ENCODE results near the gene MFAP3. TPM values are rescaled to one million over a fixed set of nuclear protein-coding genes. Genes with fewer than 3 reads are reported as not detected.

MFAP3 gene
- total and polyA plus RNA-seq, 2 of the 13 experiments (the other 11 are each of a cell fraction or from before 2014, with no cell fraction given) = 12.1 to 28.3 TPM

- TF ChIP-seq TERF1 (CRISPR knock-in tag; IDR thresholded peaks at IDR 0.05) (no peak), AGO2 (optimal IDR thresholded peaks at IDR 0.05; ENCODE audit: low read depth, low read length) (peak; percentile 54), ZNF30 (CRISPR knock-in tag; IDR thresholded peaks at IDR 0.05) (no peak), ZBTB20 (CRISPR knock-in tag; IDR thresholded peaks at IDR 0.05; ENCODE audit: borderline replicate concordance, low read depth) (peak; percentile 80; the same call in 1 of the 2 replicates), ZNF691 (CRISPR knock-in tag; IDR thresholded peaks at IDR 0.05; ENCODE audit: borderline replicate concordance, low read depth) (peak; percentile 92), IRX3 (CRISPR knock-in tag; IDR thresholded peaks at IDR 0.05; ENCODE audit: borderline replicate concordance, low read depth) (peak; percentile 82; the same call in 1 of the 2 replicates), HNRNPLL (IDR thresholded peaks at IDR 0.05; ENCODE audit: low read depth, low read length, poor library complexity, severe bottlenecking) (peak; percentile 95), IRF1 (CRISPR knock-in tag; IDR thresholded peaks at IDR 0.05; ENCODE audit: low read depth) (no peak), ZNF143 (CRISPR knock-in tag; IDR thresholded peaks at IDR 0.05) (peak; percentile 57), ZNF274 (CRISPR knock-in tag; IDR thresholded peaks at IDR 0.05) (peak; percentile 93; the same call in 1 of the 2 replicates), BHLHE40 (IDR thresholded peaks at IDR 0.05; ENCODE audit: low read length) (peak; percentile 83), ZNF282 (IDR thresholded peaks at IDR 0.05; ENCODE audit: partially characterized antibody) (no peak), ATF3 (CRISPR knock-in tag; IDR thresholded peaks at IDR 0.05) (0 out of 2 replicates have a peak, but pooled peaks have one; percentile 20), REPIN1 (CRISPR knock-in tag; IDR thresholded peaks at IDR 0.05; ENCODE audit: borderline replicate concordance, low read depth) (peak; percentile 97; the same call in 1 of the 2 replicates), EZH2 (conservative IDR thresholded peaks at IDR 0.05; ENCODE audit: low read depth, low read length) (no peak), ZBTB14 (CRISPR knock-in tag; IDR thresholded peaks at IDR 0.05) (no peak), CBFB (CRISPR knock-in tag; IDR thresholded peaks at IDR 0.05) (peak; percentile 88; the same call in 1 of the 2 replicates)
Measured at GRCh38 chr5:154038707-154039457, at the start of gene MFAP3, which contains the start of gene FAM114A2 (continued).
